Measurements from ENCODE around the gene CCDC192.

The CCDC192 gene

GRCh38 chr5:127892467-127893207, 189.4 kb downstream of the CCDC192 start:
- DNase-seq: no peak

- no peak for DNase-seq
These were observed 190.0 kb downstream of the CCDC192 start for GRCh38 chr5:127893232-127893631.

- no peak for DNase-seq
These were observed 191.3 kb downstream of the CCDC192 start for GRCh38 chr5:127894461-127894860.

GRCh38 chr5:127898551-127899213, 195.5 kb downstream of the CCDC192 start:
- DNase-seq: no peak

GRCh38 chr5:127899214-127899610, 196.0 kb downstream of the CCDC192 start:
- DNase-seq: no peak

- DNase-seq: no peak
These were observed 203.5 kb downstream of the CCDC192 start for GRCh38 chr5:127906562-127907204.

GRCh38 chr5:127907907-127908306, 204.7 kb downstream of the CCDC192 start:
- DNase-seq: no peak

GRCh38 chr5:127909066-127909465, 205.9 kb downstream of the CCDC192 start:
- no peak for DNase-seq

- no peak for DNase-seq
These were observed 206.6 kb downstream of the CCDC192 start for GRCh38 chr5:127909821-127910220.

- no peak for DNase-seq
These were observed 207.2 kb downstream of the CCDC192 start for GRCh38 chr5:127910307-127910956.

- no peak for DNase-seq
These were observed 208.4 kb downstream of the CCDC192 start for GRCh38 chr5:127911619-127912018.

- no peak for DNase-seq
These were observed 209.2 kb downstream of the CCDC192 start for GRCh38 chr5:127912411-127912810.

- DNase-seq: no peak
These were observed 213.8 kb downstream of the CCDC192 start for GRCh38 chr5:127916885-127917573.

- no peak for DNase-seq
These were observed 216.0 kb downstream of the CCDC192 start for GRCh38 chr5:127919006-127919796.

GRCh38 chr5:127919818-127920217, 216.6 kb downstream of the CCDC192 start:
- no peak for DNase-seq

- DNase-seq: no peak
These were observed 217.7 kb downstream of the CCDC192 start for GRCh38 chr5:127920936-127921335.

- DNase-seq: no peak
These were observed 219.4 kb downstream of the CCDC192 start for GRCh38 chr5:127922603-127923002.

GRCh38 chr5:127923804-127924570, 220.8 kb downstream of the CCDC192 start:
- no peak for DNase-seq

- DNase-seq: no peak
These were observed 221.4 kb downstream of the CCDC192 start for GRCh38 chr5:127924606-127925005.

- DNase-seq: no peak
These were observed 222.7 kb downstream of the CCDC192 start for GRCh38 chr5:127925916-127926315.

GRCh38 chr5:127926974-127927373, 223.8 kb downstream of the CCDC192 start:
- DNase-seq: no peak
